Brain microvascular endothelial cell (primary cell): ENCODE results near the gene CFAP77.

Experiments used
- DNase-seq: peaks from one replicate; pipeline ENCODE4 v3.0.0-alpha.2; 2020
- H3K27ac ChIP-seq: fragments of 250-450 bp; sonication (Bioruptor Pico); 2 replicates; pipeline ENCODE4 v1.5.1; 2020; ENCODE audit warnings: mild to moderate bottlenecking, moderate library complexity
- H3K27me3 ChIP-seq: fragments of 250-450 bp; sonication (Bioruptor Pico); replicated peaks from 2 replicates; pipeline ENCODE4 v1.5.1; 2020; ENCODE audit warnings: mild to moderate bottlenecking
- H3K36me3 ChIP-seq: fragments of 250-450 bp; sonication (Bioruptor Pico); replicated peaks from 2 replicates; pipeline ENCODE4 v1.5.1; 2020; ENCODE audit warnings: mild to moderate bottlenecking
- H3K4me3 ChIP-seq: 2 replicates; pipeline ENCODE4 v1.5.1; 2011; ENCODE audit warnings: low read depth, mild to moderate bottlenecking, control low read depth, low read length, moderate library complexity
- CTCF ChIP-seq: IDR thresholded peaks from 2 replicates; pipeline ENCODE4 v1.5.1; 2011; ENCODE audit warnings: low read depth, mild to moderate bottlenecking, moderate library complexity, low read length, control low read depth, inconsistent platforms; ENCODE audit errors: missing control alignments
- in situ Hi-C: cut with HindIII; loops from 2 replicates; pipeline ENCODE4 v1.10.0; 2017; ENCODE audit warnings: low sequenced_read_pairs, low pct_ligation_motif_present

The CFAP77 gene

GRCh38 chr9:132447902-132448301 is 37.9 kb downstream of the CFAP77 start:
- H3K27me3 ChIP-seq: no peaks in the 10 kb centered on the region
- no peak for DNase-seq
- in situ Hi-C loops: no loop called here
- H3K4me3 ChIP-seq: no peak overlapping the region
- TF ChIP-seq CTCF: no peak
- H3K36me3 ChIP-seq: no peaks in the 10 kb centered on the region
- no peak overlapping the region for H3K27ac ChIP-seq

- in situ Hi-C loops: no loop called here
- Histone ChIP-seq H3K27me3 (no peaks in the 10 kb centered on the region), H3K4me3 (no peak overlapping the region), H3K36me3 (no peaks in the 10 kb centered on the region), H3K27ac (no peak overlapping the region)
- no peak for TF ChIP-seq CTCF
- DNase-seq: no peak
Measured at GRCh38 chr9:132451276-132451675, 41.3 kb downstream of the CFAP77 start.

GRCh38 chr9:132456241-132456640 is 46.2 kb downstream of the CFAP77 start:
- DNase-seq: no peak
- H3K36me3 ChIP-seq: no peaks in the 10 kb centered on the region
- TF ChIP-seq CTCF: no peak
- no peak overlapping the region for H3K4me3 ChIP-seq
- H3K27me3 ChIP-seq: no peaks in the 10 kb centered on the region
- no peak overlapping the region for H3K27ac ChIP-seq
- in situ Hi-C loops: no loop called here

GRCh38 chr9:132457504-132458236 is 47.7 kb downstream of the CFAP77 start:
- TF ChIP-seq CTCF: no peak
- no peak overlapping the region for H3K27ac ChIP-seq
- H3K4me3 ChIP-seq: no peak overlapping the region
- in situ Hi-C loops: no loop called here
- no peak for DNase-seq
- no peaks in the 10 kb centered on the region for H3K27me3 ChIP-seq
- H3K36me3 ChIP-seq: no peaks in the 10 kb centered on the region

- no peaks in the 10 kb centered on the region for H3K36me3 ChIP-seq
- H3K4me3 ChIP-seq: no peak overlapping the region
- TF ChIP-seq CTCF: no peak
- no peak for DNase-seq
- in situ Hi-C loops: no loop called here
- no peaks in the 10 kb centered on the region for H3K27me3 ChIP-seq
- H3K27ac ChIP-seq: no peak overlapping the region
Measured at GRCh38 chr9:132458432-132458831, 48.4 kb downstream of the CFAP77 start.

- Histone ChIP-seq H3K4me3 (no peak overlapping the region), H3K27ac (no peak overlapping the region), H3K27me3 (no peaks in the 10 kb centered on the region), H3K36me3 (no peaks in the 10 kb centered on the region)
- no peak for TF ChIP-seq CTCF
- in situ Hi-C loops: no loop called here
- DNase-seq: no peak
Measured at GRCh38 chr9:132459661-132460060, 49.6 kb downstream of the CFAP77 start.
